ENCODE measurements around the gene ADNP2.

The ADNP2 gene

GRCh38 chr18:80106482-80107051 lies 2.5 kb upstream of the ADNP2 start:
- DNase-seq: no peak

- no peak for DNase-seq
Observed at GRCh38 chr18:80107426-80107825, 1.6 kb upstream of the ADNP2 start.

GRCh38 chr18:80108121-80108536 lies 933 bp upstream of the ADNP2 start:
- DNase-seq: peak in 1 of 51 donors; percentile 13

- DNase-seq: peak in 38 of 51 donors; percentile 6 to 70 (median 38)
Observed at GRCh38 chr18:80109676-80110078, 615 bp downstream of the ADNP2 start.

GRCh38 chr18:80112624-80113248 lies 3.7 kb downstream of the ADNP2 start:
- no peak for DNase-seq

GRCh38 chr18:80115035-80115434 lies 6.0 kb downstream of the ADNP2 start:
- no peak for DNase-seq

- DNase-seq: no peak
Observed at GRCh38 chr18:80119111-80119510, 10.0 kb downstream of the ADNP2 start.

GRCh38 chr18:80120932-80121331 lies 11.9 kb downstream of the ADNP2 start:
- no peak for DNase-seq

GRCh38 chr18:80124131-80124530 lies 15.1 kb downstream of the ADNP2 start:
- DNase-seq: no peak

GRCh38 chr18:80126797-80127196 lies 17.7 kb downstream of the ADNP2 start:
- DNase-seq: no peak

- DNase-seq: no peak
Observed at GRCh38 chr18:80127635-80128034, 18.6 kb downstream of the ADNP2 start.

- no peak for DNase-seq
Observed at GRCh38 chr18:80129672-80130367, 20.8 kb downstream of the ADNP2 start.

- DNase-seq: no peak
Observed at GRCh38 chr18:80130555-80130954, 21.5 kb downstream of the ADNP2 start.

- DNase-seq: no peak
Observed at GRCh38 chr18:80132180-80132812, 23.2 kb downstream of the ADNP2 start.

- no peak for DNase-seq
Observed at GRCh38 chr18:80133124-80133523, 24.1 kb downstream of the ADNP2 start.

- no peak for DNase-seq
Observed at GRCh38 chr18:80135136-80135535, 26.1 kb downstream of the ADNP2 start.

GRCh38 chr18:80136679-80137078 lies 27.6 kb downstream of the ADNP2 start:
- DNase-seq: no peak

- DNase-seq: no peak
Observed at GRCh38 chr18:80137137-80137536, 28.1 kb downstream of the ADNP2 start.

- DNase-seq: no peak
Observed at GRCh38 chr18:80137976-80138375, 28.9 kb downstream of the ADNP2 start.

GRCh38 chr18:80140455-80140985 lies 31.5 kb downstream of the ADNP2 start:
- no peak for DNase-seq

- DNase-seq: no peak
Observed at GRCh38 chr18:80143881-80144280, 34.8 kb downstream of the ADNP2 start.

GRCh38 chr18:80145196-80145804 lies 36.2 kb downstream of the ADNP2 start:
- DNase-seq: no peak

Data from hypothalamus (tissue), 51 donors.